Activated B cell treated with CpG ODN at 0.5 μM for 24 hours (primary cell): ENCODE measurements around the gene GPAM. TPM values are rescaled to one million over a fixed set of nuclear protein-coding genes. Genes with fewer than 3 reads are reported as not detected.

Experiments used
- ATAC-seq: fragments of 200-7000 bp; cut with Tn5 transposase; one replicate; pipeline ENCODE4 v1.10.0; 2021; ENCODE audit warnings: low read depth, mild to moderate bottlenecking, moderate library complexity
- CTCF ChIA-PET: fragments of 350-600 bp; sonication (Branson Sonifier 250); formaldehyde crosslinking; loops from one replicate; lab custom pipeline; 2021; ENCODE audit warnings: antibody characterized with exemption; lab: Charles Lee
- POLR2A ChIA-PET: fragments of 350-600 bp; sonication (Branson Sonifier 250); formaldehyde crosslinking; loops from one replicate; lab custom pipeline; 2021; ENCODE audit warnings: antibody characterized with exemption; lab: Charles Lee
- DNase-seq: peaks from one replicate; pipeline ENCODE4 v3.0.0; 2022
- H3K27ac Mint-ChIP-seq: one replicate; pipeline ENCODE4 v1.8.0; 2020; ENCODE audit warnings: mixed read lengths
- H3K27me3 Mint-ChIP-seq: one replicate; pipeline ENCODE4 v1.8.0; 2021; ENCODE audit warnings: mixed read lengths
- H3K36me3 Mint-ChIP-seq: one replicate; pipeline ENCODE4 v1.8.0; 2021; ENCODE audit warnings: low read depth, mixed read lengths
- H3K4me1 Mint-ChIP-seq: one replicate; pipeline ENCODE4 v1.8.0; 2021; ENCODE audit warnings: mixed read lengths
- H3K4me3 Mint-ChIP-seq: one replicate; pipeline ENCODE4 v1.8.0; 2020; ENCODE audit warnings: mild to moderate bottlenecking, mixed read lengths
- H3K9me3 Mint-ChIP-seq: one replicate; pipeline ENCODE4 v1.8.0; 2020; ENCODE audit warnings: mixed read lengths
- intact Hi-C: fragments of 100-400 bp; cut with micrococcal nuclease; formaldehyde crosslinking; loops from one replicate; pipeline ENCODE4 v1.15.1; 2024
- total RNA-seq: library from RNA; stranded (reverse); gene quantifications from 2 replicates; pipeline ENCODE4 v1.2.3, GENCODE V29; 2022
- TF ChIP-seq, protein P1 (sequence below): fragments of 200-600 bp; IDR thresholded peaks from one replicate; pipeline ENCODE4 v1.8.0; 2022; ENCODE audit warnings: antibody characterized with exemption, mild to moderate bottlenecking

The GPAM gene
- total RNA-seq, 1 donor from 2014 or later = 10.2 TPM

- POLR2A ChIA-PET = no interaction called here
- TF ChIP-seq, protein P1, sequence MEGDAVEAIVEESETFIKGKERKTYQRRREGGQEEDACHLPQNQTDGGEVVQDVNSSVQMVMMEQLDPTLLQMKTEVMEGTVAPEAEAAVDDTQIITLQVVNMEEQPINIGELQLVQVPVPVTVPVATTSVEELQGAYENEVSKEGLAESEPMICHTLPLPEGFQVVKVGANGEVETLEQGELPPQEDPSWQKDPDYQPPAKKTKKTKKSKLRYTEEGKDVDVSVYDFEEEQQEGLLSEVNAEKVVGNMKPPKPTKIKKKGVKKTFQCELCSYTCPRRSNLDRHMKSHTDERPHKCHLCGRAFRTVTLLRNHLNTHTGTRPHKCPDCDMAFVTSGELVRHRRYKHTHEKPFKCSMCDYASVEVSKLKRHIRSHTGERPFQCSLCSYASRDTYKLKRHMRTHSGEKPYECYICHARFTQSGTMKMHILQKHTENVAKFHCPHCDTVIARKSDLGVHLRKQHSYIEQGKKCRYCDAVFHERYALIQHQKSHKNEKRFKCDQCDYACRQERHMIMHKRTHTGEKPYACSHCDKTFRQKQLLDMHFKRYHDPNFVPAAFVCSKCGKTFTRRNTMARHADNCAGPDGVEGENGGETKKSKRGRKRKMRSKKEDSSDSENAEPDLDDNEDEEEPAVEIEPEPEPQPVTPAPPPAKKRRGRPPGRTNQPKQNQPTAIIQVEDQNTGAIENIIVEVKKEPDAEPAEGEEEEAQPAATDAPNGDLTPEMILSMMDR = no peak
- no peaks in the 10 kb centered on the region for H3K9me3 Mint-ChIP-seq
- intact Hi-C loops = loop anchor here (10.0 kb wide), 1 partner anchor 1840 kb away; the partner anchor contains the start of gene SMNDC1
- ATAC-seq (no peak), DNase-seq (no peak)
- H3K36me3 Mint-ChIP-seq = peaks cover 10% of the 10 kb centered on the region
- H3K27me3 Mint-ChIP-seq = no peaks in the 10 kb centered on the region
- H3K27ac Mint-ChIP-seq = no peak overlapping the region
- CTCF ChIA-PET = interaction anchor here (2.0 kb wide), 1 partner anchor 9 kb away, joined by 6 read pairs; no protein-coding TSS in a partner anchor
- H3K4me3 Mint-ChIP-seq = no peak overlapping the region
- no peaks in the 10 kb centered on the region for H3K4me1 Mint-ChIP-seq
Measured at GRCh38 chr10:112145263-112145662, 38.3 kb downstream of the GPAM start.

- peaks cover 2% of the 10 kb centered on the region for H3K36me3 Mint-ChIP-seq
- TF ChIP-seq, protein P1 = no peak
- ATAC-seq (no peak), DNase-seq (no peak)
- no peaks in the 10 kb centered on the region for H3K27me3 Mint-ChIP-seq
- H3K27ac Mint-ChIP-seq = no peak overlapping the region
- ChIA-PET CTCF (no interaction called here), POLR2A (no interaction called here)
- no peaks in the 10 kb centered on the region for H3K9me3 Mint-ChIP-seq
- intact Hi-C loops = loop anchor here (10.0 kb wide), 1 partner anchor 1839 kb away; the partner anchor contains the start of gene SMNDC1
- no peak overlapping the region for H3K4me3 Mint-ChIP-seq
- H3K4me1 Mint-ChIP-seq = peaks cover 3% of the 10 kb centered on the region
Measured at GRCh38 chr10:112143420-112143819, 40.1 kb downstream of the GPAM start.

DNA sequence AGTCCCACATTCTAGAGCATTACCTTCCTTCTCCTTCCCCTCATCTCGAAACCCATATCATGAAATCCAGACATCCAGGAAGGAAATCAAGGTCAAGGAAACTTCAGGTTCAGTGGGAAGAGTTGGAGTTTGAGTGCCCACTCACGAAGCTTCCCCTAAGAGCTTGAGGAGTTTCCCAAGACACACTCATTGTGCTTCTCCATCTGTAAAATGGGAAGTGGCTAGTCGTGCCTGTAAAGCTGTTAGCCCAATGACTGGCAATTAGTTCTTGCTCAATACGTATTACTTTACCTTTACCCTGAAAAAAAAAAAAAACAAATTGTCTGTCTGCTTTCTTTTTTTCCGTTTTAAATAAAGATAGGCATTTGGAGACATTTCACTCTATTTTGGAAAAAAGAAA lies 42.3 kb downstream of the GPAM start:
- TF ChIP-seq, protein P1 = no peak
- POLR2A ChIA-PET = no interaction called here
- Mint-ChIP-seq H3K4me3 (no peak overlapping the region), H3K9me3 (no peaks in the 10 kb centered on the region), H3K4me1 (peaks cover 3% of the 10 kb centered on the region), H3K36me3 (peaks cover 2% of the 10 kb centered on the region), H3K27me3 (no peaks in the 10 kb centered on the region), H3K27ac (no peak overlapping the region)
- ATAC-seq = no peak
- CTCF ChIA-PET = interaction anchor here (0.9 to 1.3 kb wide), 2 partner anchors 10 to 293 kb away, joined by 3 read pairs; no protein-coding TSS in a partner anchor
- intact Hi-C loops = loop anchor here (10.0 kb wide), 1 partner anchor 1836 kb away; the partner anchor contains the start of gene SMNDC1
- no peak for DNase-seq

GRCh38 chr10:112140110-112140970 lies 43.2 kb downstream of the GPAM start:
- Mint-ChIP-seq H3K4me3 (no peak overlapping the region), H3K27ac (no peak overlapping the region), H3K27me3 (no peaks in the 10 kb centered on the region), H3K36me3 (peaks cover under 1% of the 10 kb centered on the region), H3K4me1 (peaks cover 3% of the 10 kb centered on the region), H3K9me3 (no peaks in the 10 kb centered on the region)
- DNase-seq (peak; percentile 53), ATAC-seq (peak; percentile 99)
- ChIA-PET POLR2A (no interaction called here), CTCF (interaction anchor here (0.8 to 2.1 kb wide), 3 partner anchors 12 to 294 kb away, joined by 3 to 5 read pairs (median 3); no protein-coding TSS in a partner anchor)
- intact Hi-C loops = loop anchor here (10.0 kb wide), 1 partner anchor 1836 kb away; the partner anchor contains the start of gene SMNDC1
- TF ChIP-seq, protein P1 = peak; percentile 61

- intact Hi-C loops = loop anchor here (5.0 kb wide), 1 partner anchor 333 kb away; no protein-coding TSS in a partner anchor
- no peak overlapping the region for H3K4me3 Mint-ChIP-seq
- DNase-seq (no peak), ATAC-seq (no peak)
- peaks cover 3% of the 10 kb centered on the region for H3K4me1 Mint-ChIP-seq
- no peaks in the 10 kb centered on the region for H3K9me3 Mint-ChIP-seq
- H3K36me3 Mint-ChIP-seq = no peaks in the 10 kb centered on the region
- no peaks in the 10 kb centered on the region for H3K27me3 Mint-ChIP-seq
- CTCF ChIA-PET = interaction anchor here (0.7 to 2.1 kb wide), 3 partner anchors 9 to 13 kb away, joined by 3 to 5 read pairs (median 3); no protein-coding TSS in a partner anchor
- POLR2A ChIA-PET = no interaction called here
- H3K27ac Mint-ChIP-seq = no peak overlapping the region
- TF ChIP-seq, protein P1 = no peak
Measured at GRCh38 chr10:112139176-112139575, 44.4 kb downstream of the GPAM start.
